Left cardiac atrium (tissue), 4 donors: ENCODE data around the gene PEX7. TPM values are rescaled to one million over a fixed set of nuclear protein-coding genes. Genes with fewer than 3 reads are reported as not detected.
A peak's percentile ranks its signal among the peaks of the same experiment; 100 is the strongest.
"Not testable (repeated sequence)": the region's sequence is repeated elsewhere in the genome, so short reads cannot be mapped to it uniquely, and the experiment has no call there.

Source experiments
- ATAC-seq, 2 donors: fragments of 200-7000 bp; cut with Tn5 transposase; one replicate each; pipeline ENCODE4 v1.9.1; 2020; ENCODE audit warnings: mild to moderate bottlenecking in 2 of 2, moderate library complexity in 2 of 2
- DNase-seq: peaks from one replicate; pipeline ENCODE4 v3.0.0-alpha.2; 2020
- intact Hi-C, 2 donors: fragments of 100-400 bp; cut with DNase I; formaldehyde crosslinking; loops; one replicate each; pipeline versions ENCODE4 v1.14.1 to v1.15.1; 2022 to 2023
- total RNA-seq, 2 donors: library from RNA; stranded (reverse); fragmentation: NEBNext Ultra II Directional; extraction: Animal tissue kit (Norgen Biotek cat#: 25700); gene quantifications; one replicate each; pipeline ENCODE4 v1.2.1, GENCODE V29; 2021
- donor health status: DM: no; HTN: yes; CAD: no.
- donor health status: DM: no; HTN: yes; CAD: no; lungs with severe emphysema.
- donor health status: DM: yes; HTN: yes; CAD: no.
- donor health status: Dilated cardiomyopathy.

PEX7 gene
- total RNA-seq, 2 donors from 2014 or later = 5.9 to 6.4 TPM

GRCh38 chr6:136923116-136923953, 100.9 kb downstream of the PEX7 start:
- intact Hi-C loops = no loop called here
- ATAC-seq = peak in 1 of 2 donors; percentile 7
- DNase-seq = no peak

GRCh38 chr6:136923954-136924673, 101.7 kb downstream of the PEX7 start:
- DNase-seq (no peak), ATAC-seq (no peak)
- intact Hi-C loops = no loop called here

DNA sequence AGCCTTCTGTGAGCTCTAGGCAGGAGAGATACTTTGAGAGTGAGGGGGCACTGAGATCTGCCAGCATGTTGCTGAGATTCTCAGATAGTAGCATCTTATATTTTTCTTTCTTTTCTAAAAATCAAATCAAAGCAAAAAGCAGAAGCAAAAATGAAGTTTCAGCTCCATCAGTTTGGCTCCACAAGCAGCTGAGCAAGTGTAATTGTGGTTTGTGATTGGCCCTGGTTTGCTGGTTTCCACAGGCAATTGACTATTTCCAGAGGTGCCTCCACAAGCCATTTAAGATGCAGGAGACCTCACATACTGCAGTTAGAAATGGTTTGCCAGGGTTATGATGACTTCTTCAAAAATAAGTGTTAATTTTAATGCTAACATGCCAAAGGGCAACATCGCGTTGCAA, 104.0 kb downstream of the PEX7 start:
- DNase-seq (no peak), ATAC-seq (no peak)
- intact Hi-C loops = loop anchor here in 1 of 2 donors (5.0 kb wide), 1 partner anchor 284 kb away; no protein-coding TSS in a partner anchor

DNA sequence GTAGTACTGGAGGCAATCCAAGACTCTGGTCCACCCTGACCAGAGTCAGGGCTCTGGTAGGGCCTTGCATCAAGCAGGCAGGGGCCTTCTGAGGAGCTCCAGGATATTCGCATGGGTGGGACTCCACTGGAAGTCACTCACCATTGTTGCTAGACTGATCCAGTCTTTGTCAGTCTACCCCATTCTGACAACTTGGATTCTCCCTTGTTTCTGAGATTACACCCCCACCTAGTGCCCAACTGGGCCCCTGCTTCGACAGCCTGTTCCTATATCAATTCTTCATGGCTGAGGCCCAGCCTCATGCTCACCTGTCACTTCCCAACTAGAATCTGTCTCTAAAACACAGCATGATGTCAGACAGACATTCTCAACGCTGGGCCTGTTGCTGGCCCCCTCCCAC, 104.9 kb downstream of the PEX7 start:
- DNase-seq (no peak), ATAC-seq (no peak)
- intact Hi-C loops = loop anchor here in 1 of 2 donors (5.0 kb wide), 1 partner anchor 285 kb away; no protein-coding TSS in a partner anchor

DNA sequence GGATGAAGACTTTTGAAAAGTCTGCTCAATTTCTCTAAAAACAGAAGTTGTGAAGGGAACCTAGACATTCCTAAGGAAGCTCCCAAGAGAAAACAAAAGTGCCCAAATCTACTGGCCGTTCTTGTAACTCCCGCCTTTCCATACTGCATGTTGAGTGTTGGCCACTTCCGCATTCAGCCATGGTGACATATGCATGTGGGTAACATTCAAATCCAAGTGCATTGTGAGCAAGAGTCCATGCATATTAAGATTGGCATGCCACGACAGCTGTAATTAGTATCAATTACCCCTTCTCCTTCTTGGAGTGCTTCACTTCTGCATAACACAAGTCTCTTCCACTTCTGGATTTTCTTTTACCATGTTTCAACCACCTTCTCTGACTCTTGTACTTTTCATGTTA, 108.1 kb downstream of the PEX7 start:
- no peak for ATAC-seq
- intact Hi-C loops = no loop called here
- DNase-seq = no peak

- intact Hi-C loops = no loop called here
- DNase-seq (no peak), ATAC-seq (no peak)
These were observed 110.2 kb downstream of the PEX7 start for GRCh38 chr6:136932599-136932998.

- intact Hi-C loops = no loop called here
- DNase-seq (no peak), ATAC-seq (no peak)
These were observed 122.7 kb downstream of the PEX7 start for GRCh38 chr6:136945072-136945471.

- no peak for ATAC-seq
These were observed 123.3 kb downstream of the PEX7 start for GRCh38 chr6:136945711-136946121.

GRCh38 chr6:136947037-136947436, 124.6 kb downstream of the PEX7 start:
- intact Hi-C loops = no loop called here

More at GRCh38 chr6:136945711-136946121, 123.3 kb downstream of the PEX7 start:
- intact Hi-C loops = no loop called here
- DNase-seq = no peak

GRCh38 chr6:136949957-136950356, 127.6 kb downstream of the PEX7 start:
- intact Hi-C loops, DNase-seq, ATAC-seq: not testable (repeated sequence)

More at GRCh38 chr6:136947037-136947436, 124.6 kb downstream of the PEX7 start:
- ATAC-seq (no peak), DNase-seq (no peak)

- intact Hi-C loops = no loop called here
- no peak for ATAC-seq
These were observed 128.2 kb downstream of the PEX7 start for GRCh38 chr6:136950436-136951126.

GRCh38 chr6:136952714-136953260, 130.4 kb downstream of the PEX7 start:
- intact Hi-C loops = no loop called here
- DNase-seq (no peak), ATAC-seq (no peak)

More at GRCh38 chr6:136950436-136951126, 128.2 kb downstream of the PEX7 start:
- no peak for DNase-seq

DNA sequence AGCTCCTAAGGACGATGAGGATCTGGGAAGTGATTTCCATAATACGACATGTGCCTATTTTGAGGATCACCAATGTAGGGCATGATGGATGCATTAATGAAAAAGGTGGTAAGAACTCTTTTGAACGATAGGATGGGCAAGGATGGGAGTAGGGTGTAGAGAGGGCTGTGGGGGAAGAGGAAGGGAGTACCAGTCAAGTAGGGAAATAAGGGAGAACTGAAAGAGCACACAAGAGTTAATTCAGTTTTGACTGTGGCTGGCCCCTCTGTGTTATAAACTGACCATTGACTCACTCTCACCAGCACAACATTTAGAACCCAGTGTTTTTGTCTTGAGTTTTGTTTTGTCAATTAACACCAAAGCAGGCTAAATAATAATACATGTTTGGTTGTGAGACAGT, 132.7 kb downstream of the PEX7 start:
- intact Hi-C loops = no loop called here
- ATAC-seq = no peak
- DNase-seq = no peak

DNA sequence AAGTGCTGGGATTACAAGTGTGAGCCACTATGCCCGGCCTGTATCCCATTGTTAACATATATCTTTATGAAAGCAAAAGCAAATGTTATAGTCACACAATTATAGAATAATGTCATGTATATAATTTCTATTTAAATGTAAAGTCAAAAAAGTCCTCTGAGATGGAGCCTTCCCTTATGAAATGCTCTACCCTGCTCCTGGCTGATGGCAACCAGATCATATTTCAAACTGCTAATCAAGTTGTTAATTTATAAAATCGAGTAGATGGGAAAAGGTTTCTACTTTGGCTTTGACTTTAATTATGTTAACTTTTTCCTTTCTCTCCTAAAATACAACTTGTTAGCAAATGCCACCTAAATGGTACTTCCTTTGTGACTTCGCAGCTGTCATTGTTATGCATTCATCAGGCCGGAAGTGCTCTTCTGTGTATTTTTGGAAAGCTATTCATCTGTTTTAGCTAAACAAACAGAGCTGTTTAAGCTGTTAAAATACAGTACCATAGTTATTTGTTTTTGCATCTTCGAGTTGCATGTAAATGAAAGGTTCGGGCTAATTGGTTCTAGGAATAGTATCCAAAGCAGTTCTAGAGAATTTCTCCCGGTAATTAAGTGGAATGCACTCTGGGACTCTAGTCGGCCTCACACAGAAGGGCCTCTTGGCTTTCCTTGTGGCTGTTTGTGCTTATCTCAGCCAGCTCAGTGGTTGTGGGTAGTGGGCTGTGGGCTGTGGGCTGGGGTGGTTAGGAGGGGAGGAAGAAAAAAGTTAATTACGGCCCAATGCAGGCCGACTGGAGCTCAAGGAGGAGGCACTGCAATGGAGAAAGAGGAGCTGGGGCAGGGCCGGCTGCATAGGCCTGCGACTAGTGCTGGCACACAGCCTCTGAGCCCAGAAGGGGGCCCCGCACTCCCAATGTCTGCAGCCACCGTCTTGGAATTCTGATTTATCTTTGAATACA, 134.5 kb downstream of the PEX7 start:
- intact Hi-C loops = no loop called here
- ATAC-seq = no peak

GRCh38 chr6:136958168-136958567, 135.8 kb downstream of the PEX7 start:
- ATAC-seq (no peak), DNase-seq (no peak)
- intact Hi-C loops = no loop called here

More for the DNA sequence above, 134.5 kb downstream of the PEX7 start:
- no peak for DNase-seq

DNA sequence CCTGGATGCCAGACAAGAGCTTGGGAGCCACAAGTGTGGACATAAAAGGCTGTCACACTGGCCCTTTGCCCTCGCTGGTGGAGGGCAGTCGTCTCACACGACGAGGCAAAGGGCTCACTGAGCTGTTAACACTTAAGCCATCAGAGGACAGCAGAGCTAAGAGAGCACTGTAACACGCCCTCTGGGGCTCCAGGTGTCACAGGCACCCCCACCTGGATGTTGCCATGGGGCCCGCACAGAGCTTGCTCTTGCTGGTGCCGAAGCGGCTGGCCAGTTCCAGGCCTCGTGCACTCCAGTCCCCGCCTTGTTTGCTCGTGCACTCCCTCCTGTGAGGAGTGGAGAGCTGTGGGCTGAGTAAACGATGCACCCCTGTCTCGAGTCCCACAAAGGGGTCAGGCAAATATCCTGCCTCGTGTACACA, 137.1 kb downstream of the PEX7 start:
- intact Hi-C loops = no loop called here
- DNase-seq (no peak), ATAC-seq (no peak)

DNA sequence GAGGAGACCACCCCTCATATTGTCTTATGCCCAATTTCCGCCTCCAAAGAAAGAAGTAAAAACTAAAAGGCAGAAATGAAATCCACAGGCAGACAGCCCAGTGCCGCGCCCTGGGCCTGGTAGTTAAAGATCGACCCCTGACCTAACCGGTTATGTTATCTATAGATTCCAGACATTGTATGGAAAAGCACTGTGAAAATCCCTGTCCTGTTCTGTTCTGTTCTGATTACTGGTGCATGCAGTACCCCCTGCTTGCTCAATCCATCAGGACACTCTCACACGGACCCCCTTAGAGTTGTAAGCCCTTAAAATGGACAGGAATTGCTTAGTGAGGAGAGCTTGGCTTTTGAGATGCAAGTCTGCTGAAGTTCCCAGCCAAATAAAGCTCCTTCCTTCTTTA, 137.5 kb downstream of the PEX7 start:
- not testable (repeated sequence) for DNase-seq, ATAC-seq
- intact Hi-C loops = loop anchor here in 1 of 2 donors (10.0 kb wide), 1 partner anchor 685 kb away; no protein-coding TSS in a partner anchor

- ATAC-seq = no peak
- intact Hi-C loops = loop anchor here in 1 of 2 donors (10.0 kb wide), 1 partner anchor 684 kb away; no protein-coding TSS in a partner anchor
- DNase-seq = no peak
These were observed 138.4 kb downstream of the PEX7 start for GRCh38 chr6:136960781-136961180.
